Keratinocyte (primary cell): ENCODE results near the gene ZNF792. TPM values are rescaled to one million over a fixed set of nuclear protein-coding genes. Genes with fewer than 3 reads are reported as not detected.

Source experiments
- DNase-seq: peaks from one replicate; pipeline ENCODE4 v3.0.0-alpha.2; 2011; ENCODE audit warnings: low read depth, missing footprints, low spot score
- FAIRE-seq: peaks from 2 replicates; lab custom pipeline; 2011; peaks lifted over from hg19 to GRCh38; lab: Jason Lieb, UNC
- H2AFZ ChIP-seq: 2 replicates; pipeline ENCODE4 v1.6.0; 2012; ENCODE audit warnings: low read length, control low read depth, inconsistent platforms; ENCODE audit not compliant: control insufficient read depth
- H3K27ac ChIP-seq: 2 replicates; pipeline ENCODE4 v1.5.1; 2011; ENCODE audit warnings: low read length; ENCODE audit not compliant: control insufficient read depth, insufficient read depth
- H3K27me3 ChIP-seq: 3 replicates; pipeline ENCODE4 v1.6.0; 2011; ENCODE audit warnings: low read length; ENCODE audit not compliant: control insufficient read depth, insufficient read depth; ENCODE audit errors: extremely low read depth
- H3K36me3 ChIP-seq, 2 experiments: 2 replicates in 1 of 2; 3 replicates in 1 of 2; pipeline ENCODE4 v1.5.1; 2011; ENCODE audit warnings: low read length in 2 of 2, mild to moderate bottlenecking in 1 of 2; ENCODE audit not compliant: control insufficient read depth in 2 of 2, insufficient read depth in 2 of 2; ENCODE audit errors: extremely low read depth in 1 of 2
- H3K4me1 ChIP-seq: 3 replicates; pipeline ENCODE4 v1.5.1; 2011; ENCODE audit warnings: low read length; ENCODE audit not compliant: control insufficient read depth, insufficient read depth; ENCODE audit errors: extremely low read depth
- H3K4me2 ChIP-seq: 3 replicates; pipeline ENCODE4 v1.6.0; 2011; ENCODE audit warnings: low read depth, low read length; ENCODE audit not compliant: control insufficient read depth, insufficient read depth; ENCODE audit errors: extremely low read depth
- H3K4me3 ChIP-seq, 3 experiments: fragments of 200-600 bp in 1 of 3; sonication (generic) in 1 of 3; 2 replicates in 2 of 3; 3 replicates in 1 of 3; pipeline ENCODE4 v1.5.1; 2011 to 2016; ENCODE audit warnings: low read length in 3 of 3, mild to moderate bottlenecking in 3 of 3, control low read depth in 2 of 3, inconsistent platforms in 1 of 3, low read depth in 1 of 3, mixed read lengths in 1 of 3, mixed run types in 1 of 3, moderate library complexity in 1 of 3; ENCODE audit not compliant: control insufficient read depth in 2 of 3, insufficient read depth in 2 of 3; ENCODE audit errors: extremely low read depth in 1 of 3
- H3K79me2 ChIP-seq: 2 replicates; pipeline ENCODE4 v1.6.0; 2012; ENCODE audit warnings: low read length; ENCODE audit not compliant: control insufficient read depth, insufficient read depth
- H3K9ac ChIP-seq: 3 replicates; pipeline ENCODE4 v1.6.0; 2011; ENCODE audit warnings: low read length; ENCODE audit not compliant: control insufficient read depth, insufficient read depth; ENCODE audit errors: extremely low read depth
- H3K9me1 ChIP-seq: 3 replicates; pipeline ENCODE4 v1.6.0; 2011; ENCODE audit warnings: low read length; ENCODE audit not compliant: control insufficient read depth, insufficient read depth; ENCODE audit errors: extremely low read depth
- H3K9me3 ChIP-seq: 2 replicates; pipeline ENCODE4 v1.5.1; 2012; ENCODE audit warnings: low read depth, low read length; ENCODE audit not compliant: control insufficient read depth
- H4K20me1 ChIP-seq: 3 replicates; pipeline ENCODE4 v1.6.0; 2011; ENCODE audit warnings: low read length; ENCODE audit not compliant: control insufficient read depth, insufficient read depth; ENCODE audit errors: extremely low read depth
- EZH2 ChIP-seq: IDR thresholded peaks from one replicate; pipeline ENCODE4 v1.6.1; 2012; ENCODE audit warnings: inconsistent platforms, mild to moderate bottlenecking, low read length, moderate library complexity
- dilution Hi-C: fragments of 300-500 bp; cut with MboI; formaldehyde crosslinking; loops from one replicate; pipeline ENCODE4 v1.7.0; 2020; ENCODE audit warnings: low sequenced_read_pairs; ENCODE audit not compliant: extremely low pct_ligation_motif_present
- polyA plus RNA-seq, 5 experiments: library from polyadenylated mRNA; depleted of rRNA in 3 of 5; stranded (reverse) in 3 of 5; stranded (forward) in 1 of 5; unstranded in 1 of 5; fragments of >200 nt; gene quantifications; 1 replicate in 1 of 5; 2 replicates in 3 of 5; 3 replicates in 1 of 5; pipeline versions ENCODE4 v1.2.1 to v1.2.3, GENCODE V29; 2011 to 2012; ENCODE audit warnings: missing spikeins in 2 of 5, low read depth in 1 of 5, low replicate concordance in 1 of 5
- TF ChIP-seq, protein P1 (sequence below), 3 experiments: IDR thresholded peaks in 1 of 3; conservative IDR thresholded peaks in 1 of 3; optimal IDR thresholded peaks in 1 of 3; 2 replicates in 2 of 3; 3 replicates in 1 of 3; pipeline versions ENCODE3 to v1.5.1; 2011; ENCODE audit warnings: low read length in 3 of 3, mild to moderate bottlenecking in 3 of 3, moderate library complexity in 2 of 3, control low read depth in 1 of 3, inconsistent platforms in 1 of 3; ENCODE audit not compliant: insufficient read depth in 2 of 3; ENCODE audit errors: extremely low read depth in 1 of 3

Gene ZNF792
- polyA plus RNA-seq, 1 donor (not counting 4 experiments of a cell fraction or from before 2014, with no cell fraction given), result 1.9 TPM

- Histone ChIP-seq H3K4me2 (no peak overlapping the region), H3K9me3 (no peaks in the 10 kb centered on the region), H3K9ac (no peak overlapping the region), H4K20me1 (no peaks in the 10 kb centered on the region), H3K27me3 (peaks cover 1% of the 10 kb centered on the region), H3K9me1 (no peaks in the 10 kb centered on the region), H3K4me3 (no peak overlapping the region), H3K27ac (no peak overlapping the region), H3K79me2 (no peaks in the 10 kb centered on the region), H2AFZ (peak overlapping the region; percentile 62), H3K36me3 (no peaks in the 10 kb centered on the region), H3K4me1 (no peaks in the 10 kb centered on the region)
- FAIRE-seq, result no peak
- TF ChIP-seq, protein P1, sequence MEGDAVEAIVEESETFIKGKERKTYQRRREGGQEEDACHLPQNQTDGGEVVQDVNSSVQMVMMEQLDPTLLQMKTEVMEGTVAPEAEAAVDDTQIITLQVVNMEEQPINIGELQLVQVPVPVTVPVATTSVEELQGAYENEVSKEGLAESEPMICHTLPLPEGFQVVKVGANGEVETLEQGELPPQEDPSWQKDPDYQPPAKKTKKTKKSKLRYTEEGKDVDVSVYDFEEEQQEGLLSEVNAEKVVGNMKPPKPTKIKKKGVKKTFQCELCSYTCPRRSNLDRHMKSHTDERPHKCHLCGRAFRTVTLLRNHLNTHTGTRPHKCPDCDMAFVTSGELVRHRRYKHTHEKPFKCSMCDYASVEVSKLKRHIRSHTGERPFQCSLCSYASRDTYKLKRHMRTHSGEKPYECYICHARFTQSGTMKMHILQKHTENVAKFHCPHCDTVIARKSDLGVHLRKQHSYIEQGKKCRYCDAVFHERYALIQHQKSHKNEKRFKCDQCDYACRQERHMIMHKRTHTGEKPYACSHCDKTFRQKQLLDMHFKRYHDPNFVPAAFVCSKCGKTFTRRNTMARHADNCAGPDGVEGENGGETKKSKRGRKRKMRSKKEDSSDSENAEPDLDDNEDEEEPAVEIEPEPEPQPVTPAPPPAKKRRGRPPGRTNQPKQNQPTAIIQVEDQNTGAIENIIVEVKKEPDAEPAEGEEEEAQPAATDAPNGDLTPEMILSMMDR (optimal IDR thresholded peaks at IDR 0.05 in 1 of 3, IDR thresholded peaks at IDR 0.05 in 1 of 3, conservative IDR thresholded peaks at IDR 0.05 in 1 of 3; ENCODE audit: extremely low read depth in 1 of 3, insufficient read depth in 2 of 3, low read length in 3 of 3), result peak in 1 of 3 experiments; percentile 16
- no peak for TF ChIP-seq EZH2
- DNase-seq, result no peak
- dilution Hi-C loops, result no loop called here
Measured at GRCh38 chr19:34985249-34986022, 21.4 kb upstream of the ZNF792 start.

DNA sequence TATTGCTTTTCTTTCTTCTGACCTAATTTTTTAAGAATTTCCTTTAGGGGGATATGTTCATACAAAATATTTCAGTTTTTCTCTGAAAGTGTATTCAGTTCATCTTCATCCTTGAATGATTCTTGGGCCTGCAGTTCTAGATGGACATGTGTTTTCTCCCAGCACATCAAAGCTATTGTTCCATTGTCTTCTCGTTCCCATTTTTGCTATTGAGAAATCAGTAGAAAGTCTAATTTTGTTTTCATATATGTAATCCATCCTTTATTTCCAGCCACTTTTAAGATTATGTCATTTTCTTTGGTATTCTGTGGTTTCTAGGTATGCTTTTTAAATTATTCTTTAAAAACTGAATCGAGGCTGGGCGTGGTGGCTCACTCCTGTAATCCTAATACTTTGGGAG, 20.3 kb upstream of the ZNF792 start:
- Histone ChIP-seq H3K9me1 (no peaks in the 10 kb centered on the region), H3K4me2 (no peak overlapping the region), H3K9me3 (no peaks in the 10 kb centered on the region), H3K27ac (no peak overlapping the region), H3K9ac (no peak overlapping the region), H2AFZ (no peak overlapping the region), H4K20me1 (no peaks in the 10 kb centered on the region), H3K27me3 (no peaks in the 10 kb centered on the region), H3K4me3 (no peak overlapping the region), H3K36me3 (no peaks in the 10 kb centered on the region), H3K4me1 (no peaks in the 10 kb centered on the region), H3K79me2 (no peaks in the 10 kb centered on the region)
- TF ChIP-seq, protein P1 (optimal IDR thresholded peaks at IDR 0.05 in 1 of 3, IDR thresholded peaks at IDR 0.05 in 1 of 3, conservative IDR thresholded peaks at IDR 0.05 in 1 of 3; ENCODE audit: extremely low read depth in 1 of 3, insufficient read depth in 2 of 3, low read length in 3 of 3), result no peak
- no peak for TF ChIP-seq EZH2
- dilution Hi-C loops, result no loop called here
- DNase-seq (no peak), FAIRE-seq (no peak)
